ENCODE data around the gene MC3R. TPM values are rescaled to one million over a fixed set of nuclear protein-coding genes. Genes with fewer than 3 reads are reported as not detected.

The MC3R gene
- total RNA-seq, 4 donors from 2014 or later = not detected

- Histone ChIP-seq H3K27ac (no peak overlapping the region), H3K27me3 (no peaks in the 10 kb centered on the region), H3K4me1 (no peaks in the 10 kb centered on the region), H3K4me3 (no peak overlapping the region), H3K36me3 (no peaks in the 10 kb centered on the region), H3K9me3 (no peaks in the 10 kb centered on the region)
- TF ChIP-seq CTCF (IDR thresholded peaks at IDR 0.05) (no peak), POLR2A (IDR thresholded peaks at IDR 0.05) (no peak)
- DNase-seq = no peak
- intact Hi-C loops (cut with DNase I; ENCODE audit: low total_unique reads) = no loop called here
These were observed 2.8 kb upstream of the MC3R start for GRCh38 chr20:56245761-56246160.

- DNase-seq = no peak
- intact Hi-C loops (cut with DNase I; ENCODE audit: low total_unique reads) = no loop called here
- no peak overlapping the region for H3K27ac ChIP-seq
These were observed 868 bp downstream of the MC3R start for GRCh38 chr20:56249244-56249955.

GRCh38 chr20:56249956-56250355 lies 1.4 kb downstream of the MC3R start:
- Histone ChIP-seq H3K27me3 (no peaks in the 10 kb centered on the region), H3K4me1 (no peaks in the 10 kb centered on the region), H3K36me3 (no peaks in the 10 kb centered on the region), H3K9me3 (no peaks in the 10 kb centered on the region), H3K4me3 (no peak overlapping the region), H3K27ac (no peak overlapping the region)
- TF ChIP-seq POLR2A (IDR thresholded peaks at IDR 0.05) = no peak
- no peak for TF ChIP-seq CTCF (IDR thresholded peaks at IDR 0.05)
- DNase-seq = no peak
- intact Hi-C loops (cut with DNase I; ENCODE audit: low total_unique reads) = no loop called here

More at GRCh38 chr20:56249244-56249955, 868 bp downstream of the MC3R start:
- Histone ChIP-seq H3K36me3 (no peaks in the 10 kb centered on the region), H3K9me3 (no peaks in the 10 kb centered on the region), H3K4me1 (no peaks in the 10 kb centered on the region), H3K4me3 (no peak overlapping the region), H3K27me3 (no peaks in the 10 kb centered on the region)
- no peak for TF ChIP-seq POLR2A (IDR thresholded peaks at IDR 0.05)
- TF ChIP-seq CTCF (IDR thresholded peaks at IDR 0.05) = peak in 1 of 4 experiments; percentile 28

- intact Hi-C loops (cut with DNase I; ENCODE audit: low total_unique reads) = no loop called here
These were observed 9.1 kb downstream of the MC3R start for GRCh38 chr20:56257604-56258003.

More at GRCh38 chr20:56257604-56258003, 9.1 kb downstream of the MC3R start:
- H3K4me1 ChIP-seq = no peaks in the 10 kb centered on the region
- DNase-seq = no peak
- H3K27me3 ChIP-seq = no peaks in the 10 kb centered on the region
- H3K36me3 ChIP-seq = no peaks in the 10 kb centered on the region
- H3K9me3 ChIP-seq = no peaks in the 10 kb centered on the region
- no peak overlapping the region for H3K4me3 ChIP-seq
- H3K27ac ChIP-seq = no peak overlapping the region
- TF ChIP-seq POLR2A (IDR thresholded peaks at IDR 0.05) (no peak), CTCF (IDR thresholded peaks at IDR 0.05) (no peak)
